Hippocampal formation (tissue), 2 donors: Measurements from ENCODE around the gene IFITM1.
"Not testable (repeated sequence)": the region's sequence is repeated elsewhere in the genome, so short reads cannot be mapped to it uniquely, and the experiment has no call there.

Experiments used
- DNase-seq, 2 donors: peaks; one replicate each; lab custom pipeline; 2025; lab: John Stamatoyannopoulos, UW

Gene IFITM1

DNA sequence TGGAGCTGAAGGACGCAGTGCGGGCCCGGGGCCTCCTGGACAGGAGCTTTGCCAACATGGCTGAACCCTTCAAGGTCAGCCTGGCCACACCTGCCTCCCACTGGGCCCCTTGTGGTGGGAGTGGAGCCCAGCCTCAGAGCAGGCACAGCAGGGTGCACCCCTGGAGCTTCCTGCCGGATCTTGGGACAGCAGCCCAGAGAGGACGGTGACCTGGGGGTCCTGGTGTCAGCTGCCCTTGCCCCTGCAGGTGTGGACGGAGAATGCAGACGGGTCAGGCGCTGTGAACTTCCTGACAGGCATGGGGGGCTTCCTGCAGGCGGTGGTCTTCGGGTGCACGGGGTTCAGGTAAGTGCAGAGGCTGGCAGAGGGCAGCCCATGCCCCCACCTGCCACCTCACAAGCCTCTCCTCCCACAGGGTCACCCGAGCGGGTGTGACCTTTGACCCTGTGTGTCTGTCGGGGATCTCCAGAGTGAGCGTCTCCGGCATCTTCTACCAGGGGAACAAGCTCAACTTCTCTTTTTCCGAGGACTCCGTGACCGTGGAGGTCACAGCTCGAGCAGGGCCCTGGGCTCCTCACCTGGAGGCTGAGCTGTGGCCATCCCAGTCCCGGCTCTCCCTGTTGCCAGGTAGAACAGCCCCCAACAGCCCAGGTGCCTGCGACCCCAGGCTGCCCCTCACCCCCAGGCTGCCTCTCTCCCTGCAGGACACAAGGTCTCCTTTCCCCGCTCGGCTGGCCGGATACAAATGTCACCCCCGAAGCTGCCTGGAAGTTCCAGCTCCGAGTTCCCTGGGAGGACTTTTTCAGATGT, 19.8 kb upstream of the IFITM1 start:
- DNase-seq: no peak

DNA sequence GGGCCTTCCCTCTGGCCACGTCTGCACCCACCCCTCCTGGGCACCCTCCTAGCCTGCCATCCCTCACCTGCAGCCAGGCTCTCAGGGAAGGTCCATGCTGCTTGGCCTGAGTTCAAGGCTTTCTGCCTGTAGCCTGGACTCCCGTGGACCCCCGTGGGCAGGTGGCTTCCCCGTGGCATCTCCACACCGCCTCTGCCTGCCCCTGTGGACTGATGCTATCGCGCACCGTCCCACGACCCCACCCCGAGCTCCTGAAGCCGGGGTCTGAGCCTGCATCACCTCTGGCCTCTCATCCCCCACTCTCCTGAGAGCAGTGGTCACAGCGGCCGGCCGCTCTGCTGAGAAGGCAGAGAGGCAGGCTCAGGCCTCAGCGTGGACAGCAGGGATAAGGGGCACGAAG, 19.1 kb upstream of the IFITM1 start:
- DNase-seq: no peak

DNA sequence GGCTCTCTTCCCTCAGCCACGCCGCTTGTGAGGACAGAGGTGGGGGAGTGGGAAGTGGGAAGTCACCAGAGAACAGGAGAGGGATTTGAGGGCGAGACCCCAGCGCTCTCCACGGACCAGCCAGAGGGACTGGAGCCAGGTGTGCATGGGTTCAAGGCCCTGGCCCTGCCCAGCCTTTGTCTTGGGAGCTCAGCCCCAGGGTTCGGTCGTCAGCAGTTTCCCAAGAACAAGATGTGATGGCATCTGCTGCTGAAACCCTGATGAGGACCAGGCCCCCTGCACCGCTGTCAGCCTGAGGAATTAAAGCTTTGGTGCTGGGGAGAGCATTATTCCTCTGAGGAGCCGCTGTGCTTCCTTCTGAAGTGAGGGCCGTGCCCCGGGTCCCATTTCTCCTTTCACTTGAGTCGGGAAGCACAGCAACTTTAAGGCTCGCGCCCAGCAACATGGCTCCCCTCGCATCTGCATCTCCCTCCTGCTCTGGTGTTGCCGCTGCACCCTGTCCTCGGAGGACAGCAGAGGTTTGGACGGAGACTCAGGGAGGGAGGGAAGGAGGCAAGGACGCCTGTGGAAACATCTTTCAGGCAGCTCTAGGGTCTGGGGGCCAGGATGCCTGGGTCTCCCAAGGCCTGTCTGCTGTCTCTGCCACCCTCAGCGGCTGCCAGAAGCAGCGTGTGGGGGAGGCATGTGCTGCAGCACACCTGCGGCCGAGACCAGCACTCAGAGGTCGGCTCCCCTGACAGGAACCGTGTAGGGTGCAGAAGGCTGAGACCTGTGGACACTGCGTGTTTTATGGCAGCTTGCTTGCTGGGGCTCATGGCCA, 18.3 kb upstream of the IFITM1 start:
- DNase-seq: no peak

DNA sequence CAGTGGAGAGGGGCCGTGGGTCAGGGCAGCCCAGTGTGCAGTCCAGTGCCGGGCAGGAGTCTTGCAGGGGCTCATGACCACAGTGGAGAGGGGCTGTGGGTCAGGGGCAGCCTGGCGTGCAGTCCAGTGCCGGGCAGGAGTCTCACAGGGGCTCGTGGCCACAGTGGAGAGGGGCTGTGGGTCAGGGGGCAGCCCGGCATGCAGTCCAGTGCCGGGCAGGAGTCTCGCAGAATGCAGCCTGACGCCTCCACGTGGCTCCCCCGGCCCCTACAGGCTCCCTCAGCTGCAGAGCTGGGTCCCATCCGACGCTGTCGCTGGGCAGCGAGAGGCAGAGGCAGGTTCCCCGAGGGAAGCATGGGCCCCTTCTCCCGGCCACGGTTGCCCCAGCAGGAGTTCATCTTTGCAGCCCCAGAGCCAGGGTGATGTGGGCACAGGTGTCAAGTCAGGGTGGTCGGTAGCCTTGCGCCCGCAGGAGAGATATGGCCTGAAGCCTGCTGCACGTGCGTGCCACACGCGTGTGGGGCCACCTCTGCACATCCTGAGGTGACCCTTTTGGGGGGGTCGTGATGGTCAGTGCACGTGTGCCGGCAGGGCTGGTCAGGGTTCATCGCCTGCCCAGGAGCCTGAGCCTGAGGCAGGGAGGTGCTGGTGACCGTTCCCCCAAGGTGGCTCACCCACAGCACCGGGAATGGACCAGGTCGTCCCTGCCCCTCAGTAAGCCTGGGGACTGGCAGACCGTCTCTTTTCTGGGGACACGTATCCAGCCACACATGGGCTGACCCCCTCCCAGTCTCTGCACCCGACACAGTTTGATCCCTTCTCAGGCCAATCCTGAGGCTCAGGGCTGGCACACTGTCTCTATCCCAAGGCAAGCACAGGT, 17.4 kb upstream of the IFITM1 start:
- no peak for DNase-seq

DNA sequence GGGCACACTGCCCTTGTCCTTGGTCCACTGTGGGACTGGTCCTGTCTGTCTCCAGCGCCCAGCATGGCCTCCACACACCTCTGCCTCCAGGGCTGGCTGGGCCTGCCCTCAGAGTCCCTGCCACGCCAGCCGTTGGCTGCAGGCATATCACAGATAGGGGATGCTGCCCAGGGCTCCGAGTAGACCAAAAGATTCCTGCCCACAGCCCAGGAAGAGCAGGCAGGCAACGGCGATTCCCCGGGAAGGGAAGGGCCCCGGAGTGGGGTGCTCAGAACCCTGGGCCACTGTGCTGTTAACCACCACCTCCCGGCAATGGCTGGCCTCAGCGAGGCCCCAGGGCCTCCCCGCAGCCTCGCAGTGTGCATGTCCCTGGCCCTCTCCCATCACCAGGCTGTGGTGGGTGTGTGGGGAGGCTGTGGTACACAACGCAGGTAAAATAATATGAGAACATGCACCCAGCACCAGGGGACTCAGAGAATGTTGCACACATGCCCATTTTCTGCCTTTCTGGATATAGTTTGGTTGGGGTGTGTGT, 16.7 kb upstream of the IFITM1 start:
- DNase-seq: no peak

DNA sequence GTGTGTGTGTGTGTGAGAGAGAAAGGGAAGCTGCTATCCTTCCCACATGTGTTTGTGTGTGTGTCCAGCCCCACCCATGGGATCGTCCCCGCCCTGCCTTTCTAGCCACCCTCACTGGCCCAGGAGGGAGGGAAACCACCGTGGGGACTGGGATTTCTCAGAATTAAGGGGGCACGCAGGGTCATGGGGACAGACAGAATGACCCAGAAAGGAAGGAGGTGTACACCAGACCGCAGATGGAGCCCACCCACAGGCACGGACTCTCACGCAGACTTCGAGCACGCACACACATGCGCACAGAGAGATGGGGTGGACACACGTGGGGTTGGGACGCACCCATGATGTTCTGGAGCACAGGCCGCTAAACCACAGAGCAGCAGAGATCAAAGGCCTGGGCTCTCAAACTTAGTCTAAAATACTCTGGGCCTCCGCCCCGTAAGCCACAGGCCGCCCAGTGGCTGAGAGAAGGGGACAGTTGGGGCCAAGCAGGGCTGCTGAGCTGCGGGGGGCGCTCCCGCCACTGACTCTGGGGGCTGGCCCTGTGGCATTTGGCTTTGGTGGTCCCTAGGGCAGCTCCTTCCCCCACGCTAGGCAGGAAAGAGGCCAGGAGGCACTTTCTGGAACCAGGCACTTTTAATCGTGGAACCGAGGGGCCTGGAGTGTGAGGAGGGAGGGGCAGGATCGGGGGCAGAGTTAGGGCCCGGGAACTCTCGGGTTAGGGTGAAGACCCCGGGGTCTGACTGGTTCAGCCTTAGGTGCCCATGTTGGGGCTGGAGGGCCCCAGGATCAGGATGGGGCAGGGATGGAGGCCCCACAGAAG, 16.0 kb upstream of the IFITM1 start:
- no peak for DNase-seq

DNA sequence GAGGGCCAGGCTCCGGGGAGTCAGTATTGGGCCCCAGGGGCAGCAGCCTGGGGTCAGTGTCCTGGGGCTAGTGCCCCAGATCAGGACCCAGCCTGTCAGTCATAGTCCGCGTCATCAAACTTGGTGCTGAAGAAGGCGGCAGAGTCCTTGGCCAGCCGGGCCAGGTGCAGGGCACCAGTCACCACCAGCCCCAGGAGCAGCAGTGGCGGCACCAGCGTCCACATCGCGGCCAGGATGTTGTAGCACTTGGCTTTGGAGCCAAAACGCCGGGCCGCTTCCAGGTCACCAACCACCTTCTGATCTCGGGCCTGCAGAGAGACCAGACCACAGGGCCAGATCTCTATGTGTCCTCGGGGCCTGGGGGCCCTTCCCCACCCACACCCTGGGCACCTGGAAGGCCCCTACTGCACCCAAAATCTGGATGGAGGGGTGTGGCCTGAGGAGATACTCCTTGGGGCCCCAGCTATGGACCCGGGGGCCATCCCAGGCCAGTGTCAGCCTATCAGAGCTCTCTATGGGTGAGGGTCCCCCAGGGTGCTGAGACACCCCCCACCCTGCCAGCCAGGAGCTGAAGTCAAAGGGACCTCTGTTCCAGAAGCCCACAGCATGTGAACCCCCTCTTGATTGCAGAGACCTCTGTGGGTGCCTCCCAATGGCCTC, 15.3 kb upstream of the IFITM1 start:
- DNase-seq: no peak

DNA sequence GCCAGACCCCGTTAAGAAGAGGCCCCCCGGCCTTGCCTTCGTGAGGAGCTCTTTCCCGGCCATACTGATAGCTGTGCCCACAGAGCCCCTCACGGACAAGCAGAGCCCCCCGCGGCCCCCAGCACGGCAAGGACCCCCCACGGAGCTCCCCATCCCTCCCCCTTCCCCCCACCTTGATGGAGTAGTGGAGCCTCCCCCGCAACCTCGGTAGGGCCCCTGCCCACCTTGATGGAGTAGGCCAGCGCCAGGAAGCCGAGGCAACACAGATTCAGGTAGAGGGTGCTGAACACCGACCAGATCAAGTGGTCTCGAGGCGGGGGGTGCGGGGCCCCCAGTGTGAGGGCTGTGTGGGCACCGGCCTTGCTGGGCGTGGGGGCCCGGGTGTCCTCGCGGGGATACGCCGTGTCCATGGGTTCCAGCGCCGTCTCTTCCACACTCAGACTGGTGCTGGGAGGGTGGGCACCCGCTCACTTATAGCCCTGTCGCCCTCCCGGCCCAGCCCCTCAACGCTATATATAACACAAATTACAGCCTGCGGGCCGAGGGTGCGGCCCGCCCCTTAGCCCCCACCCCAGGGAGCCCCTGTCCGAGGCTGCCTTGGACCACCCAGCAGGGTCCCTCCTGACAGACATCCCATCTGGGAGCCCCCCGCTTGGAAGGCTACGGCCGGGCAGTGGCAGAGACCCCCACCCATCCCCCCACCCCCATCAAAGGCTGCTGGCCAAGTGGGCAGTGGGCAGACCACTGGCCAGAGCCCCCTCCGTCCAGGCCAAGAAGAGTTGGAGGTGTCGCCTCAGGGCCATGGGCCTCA, 14.6 kb upstream of the IFITM1 start, which contains the start of gene IFITM5:
Gene IFITM5, minus strand, starts transcription at position 446 of the 811 bp plus-strand sequence. Its CDS starts 36 bp downstream, at position 410.
- no peak for DNase-seq

DNA sequence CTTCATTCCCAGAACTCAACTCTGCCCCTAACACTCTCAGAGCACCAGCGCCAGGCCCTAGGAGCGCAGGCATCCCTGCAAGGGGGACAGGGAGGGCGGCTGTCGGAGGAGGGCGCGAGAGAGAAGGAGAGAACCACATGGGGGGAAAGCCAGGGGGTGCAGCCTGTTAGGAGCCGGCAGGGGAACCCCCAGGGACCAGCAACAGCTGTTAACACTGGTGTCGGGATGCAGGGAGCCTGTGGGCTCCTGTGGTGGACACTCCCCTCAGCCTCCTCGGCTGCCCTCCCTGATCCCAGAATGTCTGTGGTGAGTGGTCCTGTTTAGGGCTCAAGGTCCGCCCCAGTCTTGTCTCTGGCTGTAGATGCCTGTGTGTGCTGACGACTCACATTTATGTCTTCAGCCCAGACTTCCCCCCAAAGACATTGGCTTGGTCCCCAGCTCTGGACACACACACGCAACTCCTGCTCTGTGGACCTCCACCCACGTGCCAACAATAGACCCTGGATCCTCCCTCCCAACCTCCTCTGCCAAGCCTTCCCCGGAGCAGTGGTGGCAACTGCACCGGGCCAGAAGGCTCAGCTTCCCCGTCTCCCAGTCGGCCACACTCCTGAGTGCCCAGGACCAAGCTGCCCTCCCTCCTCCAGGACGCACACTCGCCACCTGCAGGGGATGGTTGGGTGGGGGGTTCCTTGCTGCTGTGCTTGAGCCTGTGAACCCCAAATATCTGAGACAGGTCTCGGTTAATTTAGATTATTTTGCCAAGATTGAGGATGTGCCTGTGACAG, 13.7 kb upstream of the IFITM1 start:
- no peak for DNase-seq

DNA sequence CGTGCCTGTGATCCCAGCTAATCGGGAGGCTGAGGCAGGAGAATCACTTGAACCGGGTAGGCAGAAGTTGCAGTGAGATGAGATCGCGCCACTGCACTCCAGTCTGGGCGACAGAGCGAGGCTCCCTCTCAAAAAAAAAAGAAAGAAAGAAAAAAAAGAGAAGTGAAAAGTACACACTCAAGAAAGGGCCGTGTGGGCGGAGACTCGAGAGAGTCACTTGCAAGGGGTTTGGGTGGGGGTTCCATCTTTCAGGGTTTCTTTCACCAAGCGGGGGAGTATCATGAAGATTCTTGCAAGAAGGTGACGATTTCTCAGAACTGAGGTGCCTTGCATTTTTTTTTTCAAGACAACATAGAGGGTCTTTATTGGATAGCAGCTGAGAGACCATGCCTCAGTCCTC, 10.5 kb upstream of the IFITM1 start:
- DNase-seq: no peak

DNA sequence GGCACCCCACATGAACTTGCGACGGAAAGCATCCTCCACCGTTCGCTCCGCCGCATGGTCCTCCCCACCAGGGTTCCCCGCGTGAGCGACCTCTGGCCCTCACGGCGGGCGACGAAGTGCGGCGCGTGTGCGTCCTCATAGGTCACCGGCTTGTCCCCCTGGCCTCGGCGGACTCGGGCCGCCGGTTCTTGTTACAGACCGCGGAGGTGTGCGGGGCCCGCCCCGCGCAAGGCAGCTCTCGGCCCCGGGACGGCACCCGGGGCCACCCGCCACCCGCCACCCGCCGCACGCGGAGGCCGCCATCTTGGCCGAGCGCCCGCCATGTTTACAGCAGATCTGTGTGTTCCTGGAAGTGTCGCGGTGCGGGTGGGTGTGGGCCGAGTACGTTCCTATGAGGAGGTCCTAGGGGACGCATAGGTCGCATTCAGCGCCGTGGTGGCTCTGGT, 9.8 kb upstream of the IFITM1 start:
- no peak for DNase-seq

DNA sequence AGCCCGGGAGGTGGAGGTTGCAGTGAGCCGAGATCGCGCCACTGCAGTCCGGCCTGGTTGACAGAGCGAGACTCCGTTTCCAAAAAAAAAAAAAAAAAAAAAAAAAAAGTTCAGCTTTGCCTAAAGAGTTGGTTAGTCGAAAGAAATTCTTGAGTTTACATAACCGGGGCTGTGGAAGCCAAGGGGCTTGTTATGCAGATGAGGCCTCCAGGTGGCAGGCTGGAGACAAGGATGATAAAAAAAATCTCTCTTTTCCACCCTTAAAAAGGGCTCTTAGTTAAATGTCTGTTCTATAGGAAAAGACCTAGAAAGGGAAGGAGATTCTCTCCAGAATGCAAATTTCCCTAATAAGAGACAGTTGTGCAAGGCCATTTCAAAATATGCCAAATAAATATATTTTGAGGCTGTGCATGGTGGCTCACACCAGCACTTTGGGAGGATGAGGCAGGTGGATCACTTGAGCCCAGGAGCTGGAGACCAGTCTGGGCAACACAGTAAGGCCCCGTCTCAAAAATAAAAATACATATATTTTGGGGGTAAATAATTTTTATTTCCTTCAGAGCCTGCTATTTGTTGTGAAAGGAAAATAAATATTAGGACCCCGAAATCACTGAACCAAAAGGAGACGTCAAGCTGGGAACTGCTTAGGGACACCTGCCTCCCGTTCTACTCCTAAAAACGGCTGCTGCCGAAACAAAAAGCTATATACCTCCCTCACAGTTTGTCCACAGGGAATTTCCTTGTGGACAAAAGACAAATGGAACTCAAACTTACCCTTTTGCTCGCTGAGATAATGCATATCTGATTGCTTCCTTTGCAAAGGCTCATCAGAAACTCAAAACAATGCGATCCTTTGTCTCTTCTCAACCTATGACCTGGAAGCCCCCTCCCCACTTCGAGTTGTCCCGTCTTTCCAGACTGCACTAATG, 8.7 kb upstream of the IFITM1 start:
- DNase-seq: peak in 1 of 2 donors; percentile 39

DNA sequence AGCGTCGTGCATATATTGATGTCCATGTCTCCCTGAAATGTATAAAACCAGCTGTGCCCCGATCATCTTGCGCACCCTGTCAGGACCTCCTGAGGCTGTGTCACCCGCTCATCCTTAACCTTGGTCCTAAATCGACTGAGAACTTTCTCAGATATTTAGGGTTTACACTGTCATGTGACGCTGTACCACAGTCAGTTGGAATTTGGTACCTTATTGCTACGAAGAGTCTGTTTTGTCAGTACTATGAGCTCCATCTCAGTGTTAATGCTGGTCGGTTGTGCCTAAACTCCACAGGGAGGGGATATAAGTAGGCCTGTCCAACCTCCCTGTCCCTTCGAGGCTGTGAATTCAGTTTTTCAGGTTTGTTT, 8.0 kb upstream of the IFITM1 start:
- no peak for DNase-seq

DNA sequence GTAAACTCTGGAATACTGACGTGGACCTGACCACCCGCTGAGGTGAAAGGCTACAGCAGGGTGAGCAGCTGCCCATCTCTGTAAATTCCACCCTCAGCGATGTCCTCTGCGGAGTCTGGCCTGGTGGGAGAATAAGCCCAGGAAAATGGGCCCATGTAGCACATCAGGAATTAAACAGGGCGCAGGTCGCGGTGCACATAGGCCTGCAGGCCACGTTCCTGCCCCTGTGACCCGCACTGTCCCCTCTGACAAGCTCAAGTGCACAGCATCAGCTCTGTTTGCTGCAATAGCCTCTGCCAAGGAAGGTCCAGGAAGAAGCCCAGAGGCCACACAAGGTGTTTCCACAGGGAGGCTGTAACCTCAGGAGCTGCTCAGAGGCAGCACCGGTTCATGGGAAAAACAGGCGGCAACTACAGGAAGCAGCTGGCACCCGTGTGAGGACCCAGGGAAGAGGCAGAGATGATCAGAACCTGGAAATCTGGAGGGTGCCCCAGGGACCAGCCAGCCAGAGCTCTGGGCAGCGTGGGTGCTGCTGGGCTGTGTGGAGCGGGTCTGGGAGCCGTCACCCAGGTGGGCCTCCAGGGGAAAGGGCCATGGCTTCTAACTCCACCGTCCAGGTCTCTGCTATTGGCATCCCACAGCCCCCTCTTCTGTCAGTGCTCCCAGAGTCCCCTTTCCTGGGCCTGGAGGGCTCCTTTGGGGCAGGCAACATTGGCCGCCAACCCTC, 7.0 kb upstream of the IFITM1 start:
- DNase-seq: no peak

DNA sequence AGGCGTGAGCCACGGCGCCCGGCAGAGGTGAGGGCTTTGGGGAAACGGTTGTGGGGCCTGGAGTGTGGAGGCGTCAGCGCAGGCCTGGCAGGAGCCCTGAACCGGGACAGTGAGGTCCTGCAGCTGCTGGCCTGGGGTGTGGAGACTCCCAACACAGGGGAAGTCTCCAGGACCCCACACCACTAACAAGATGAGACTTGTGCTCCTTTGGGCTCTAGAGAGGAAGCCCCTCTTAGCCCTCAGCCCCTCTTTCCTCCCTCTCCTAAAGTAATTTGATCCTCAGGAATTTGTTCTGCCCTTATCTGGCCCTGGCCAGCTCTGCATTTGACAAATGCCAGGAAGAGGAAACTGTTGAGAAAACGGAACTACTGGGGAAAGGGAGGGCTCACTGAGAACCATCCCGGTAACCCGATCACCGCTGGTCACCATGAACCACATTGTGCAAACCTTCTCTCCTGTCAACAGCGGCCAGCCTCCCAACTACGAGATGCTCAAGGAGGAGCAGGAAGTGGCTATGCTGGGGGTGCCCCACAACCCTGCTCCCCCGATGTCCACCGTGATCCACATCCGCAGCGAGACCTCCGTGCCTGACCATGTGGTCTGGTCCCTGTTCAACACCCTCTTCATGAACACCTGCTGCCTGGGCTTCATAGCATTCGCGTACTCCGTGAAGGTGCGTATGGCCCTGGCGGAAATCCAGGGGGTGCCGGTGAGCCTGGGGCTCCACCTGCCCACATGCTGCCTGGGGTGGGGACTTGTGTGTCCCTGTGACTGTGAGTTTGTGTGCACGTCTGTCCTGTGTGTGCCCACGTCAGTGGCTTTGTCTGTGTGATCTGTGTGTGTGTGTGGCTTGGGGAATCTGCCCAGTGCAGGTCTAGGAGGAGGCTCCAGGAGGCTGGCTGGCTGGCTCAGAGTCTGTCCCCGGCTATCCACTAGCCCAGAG, 5.8 kb upstream of the IFITM1 start, which contains the start of gene IFITM2:
Gene IFITM2, plus strand, starts transcription at position 51 of the 943 bp plus-strand sequence. Its CDS starts 377 bp downstream, at position 428.
- not testable (repeated sequence) for DNase-seq
